Neuronal stem cell (in vitro differentiated cells): Measurements from ENCODE around the gene P2RY12.

ENCODE experiments used
- DNase-seq: peaks from one replicate; pipeline ENCODE4 v3.0.0-alpha.2; 2013; ENCODE audit warnings: low spot score
- H2AFZ ChIP-seq: one replicate; pipeline ENCODE4 v1.6.1; 2013; ENCODE audit warnings: mild to moderate bottlenecking, low read length, inconsistent platforms
- H2AK5ac ChIP-seq: 2 replicates; pipeline ENCODE4 v1.6.1; 2013; ENCODE audit warnings: low read depth, mild to moderate bottlenecking, inconsistent platforms, low read length, moderate library complexity, mixed read lengths
- H2BK120ac ChIP-seq: 2 replicates; pipeline ENCODE4 v1.6.1; 2013; ENCODE audit warnings: low read depth, mild to moderate bottlenecking, inconsistent platforms, low read length, moderate library complexity, mixed read lengths
- H2BK12ac ChIP-seq: one replicate; pipeline ENCODE4 v1.6.1; 2013; ENCODE audit warnings: low read length, inconsistent platforms
- H2BK15ac ChIP-seq: 2 replicates; pipeline ENCODE4 v1.6.1; 2013; ENCODE audit warnings: mild to moderate bottlenecking, low read length, inconsistent platforms, mixed read lengths
- H2BK5ac ChIP-seq: one replicate; pipeline ENCODE4 v1.6.1; 2013; ENCODE audit warnings: inconsistent platforms, mild to moderate bottlenecking, low read length, moderate library complexity
- H3K14ac ChIP-seq: one replicate; pipeline ENCODE4 v1.6.1; 2013; ENCODE audit warnings: low read length, inconsistent platforms
- H3K18ac ChIP-seq: 2 replicates; pipeline ENCODE4 v1.6.1; 2013; ENCODE audit warnings: low read length, inconsistent platforms
- H3K23ac ChIP-seq: 2 replicates; pipeline ENCODE4 v1.6.1; 2013; ENCODE audit warnings: low read depth, mild to moderate bottlenecking, mixed read lengths, low read length, inconsistent platforms; ENCODE audit not compliant: poor library complexity
- H3K27ac ChIP-seq: replicated peaks from 3 replicates; pipeline ENCODE4 v1.5.1; 2013; ENCODE audit warnings: low read length, inconsistent platforms
- H3K27me3 ChIP-seq, 3 experiments: 2 replicates each; pipeline ENCODE4 v1.6.1; 2013; ENCODE audit warnings: low read length in 3 of 3, mild to moderate bottlenecking in 2 of 3, inconsistent platforms in 1 of 3, low read depth in 1 of 3, mixed read lengths in 1 of 3, moderate library complexity in 1 of 3; ENCODE audit not compliant: control insufficient read depth in 3 of 3, insufficient read depth in 3 of 3
- H3K36me3 ChIP-seq, 2 donors: replicated peaks in 1 of 2; 2 replicates each; pipeline ENCODE4 v1.6.1; 2013; ENCODE audit warnings: low read length in 2 of 2; ENCODE audit not compliant: control insufficient read depth in 2 of 2, insufficient read depth in 2 of 2
- H3K4ac ChIP-seq: 2 replicates; pipeline ENCODE4 v1.6.1; 2013; ENCODE audit warnings: inconsistent platforms, mild to moderate bottlenecking, low read length, moderate library complexity
- H3K4me1 ChIP-seq, 2 donors: 1 replicate in 1 of 2; 2 replicates in 1 of 2; pipeline ENCODE4 v1.6.1; 2013; ENCODE audit warnings: low read length in 2 of 2, low read depth in 1 of 2; ENCODE audit not compliant: control insufficient read depth in 2 of 2, insufficient read depth in 1 of 2
- H3K4me2 ChIP-seq: one replicate; pipeline ENCODE4 v1.6.1; 2013; ENCODE audit warnings: mild to moderate bottlenecking, low read length, inconsistent platforms; ENCODE audit not compliant: insufficient read depth, poor library complexity, severe bottlenecking
- H3K4me3 ChIP-seq, 2 donors: 2 replicates each; pipeline ENCODE4 v1.5.1; 2013; ENCODE audit warnings: low read length in 2 of 2, mild to moderate bottlenecking in 2 of 2, inconsistent platforms in 1 of 2, moderate library complexity in 1 of 2
- H3K79me1 ChIP-seq: one replicate; pipeline ENCODE4 v1.6.1; 2013; ENCODE audit warnings: low read depth, mild to moderate bottlenecking, inconsistent platforms, low read length, moderate library complexity
- H3K9ac ChIP-seq: one replicate; pipeline ENCODE4 v1.6.1; 2013; ENCODE audit warnings: mild to moderate bottlenecking, low read depth, low read length, inconsistent platforms; ENCODE audit not compliant: poor library complexity
- H3K9me3 ChIP-seq, 2 donors: replicated peaks in 1 of 2; 2 replicates each; pipeline versions ENCODE3 to v1.6.1; 2013; ENCODE audit warnings: low read length in 2 of 2, mild to moderate bottlenecking in 2 of 2, inconsistent platforms in 1 of 2, low read depth in 1 of 2, mixed read lengths in 1 of 2, moderate library complexity in 1 of 2; ENCODE audit not compliant: control insufficient read depth in 2 of 2, insufficient read depth in 1 of 2
- H4K8ac ChIP-seq: one replicate; pipeline ENCODE4 v1.6.1; 2013; ENCODE audit warnings: low read depth, mild to moderate bottlenecking, inconsistent platforms, low read length, moderate library complexity
- H4K91ac ChIP-seq: one replicate; pipeline ENCODE4 v1.6.1; 2013; ENCODE audit warnings: low read length, low read depth, mild to moderate bottlenecking, inconsistent platforms; ENCODE audit not compliant: poor library complexity
- WGBS, 2 donors: extraction: QIAGEN DNeasy Blood & Tissue Kit; methylation state at CpG; one replicate each; pipeline ENCODE4 v1.1.7; 2013; ENCODE audit warnings: missing lambda C conversion rate in 2 of 2, mixed read lengths in 1 of 2; ENCODE audit not compliant: insufficient read length in 2 of 2, insufficient replicate concordance in 1 of 2; ENCODE audit errors: extremely low coverage in 2 of 2; 5-methylcytosine and 5-hydroxymethylcytosine counted together

Gene P2RY12

GRCh38 chr3:151428386-151428785 lies 43.8 kb upstream of the P2RY12 start:
- Histone ChIP-seq H2BK15ac (no peak overlapping the region), H3K4me1 (peaks cover 2% of the 10 kb centered on the region in 2 donors), H3K14ac (no peak overlapping the region), H3K9ac (no peak overlapping the region), H3K79me1 (no peaks in the 10 kb centered on the region), H3K9me3 (no peaks in the 10 kb centered on the region), H3K36me3 (peaks cover 0 to 6% of the 10 kb centered on the region in 2 donors), H2BK5ac (no peak overlapping the region), H2BK120ac (no peak overlapping the region), H3K4ac (no peak overlapping the region), H3K27me3 (no peaks in the 10 kb centered on the region), H2AK5ac (no peak overlapping the region), H2BK12ac (no peak overlapping the region), H3K4me3 (no peak overlapping the region), H4K91ac (no peak overlapping the region), H2AFZ (no peak overlapping the region), H3K18ac (no peak overlapping the region), H3K27ac (no peak overlapping the region), H3K23ac (no peak overlapping the region), H3K4me2 (no peak overlapping the region), H4K8ac (no peak overlapping the region)
- no CpG with 5 or more reads among the region's 2 CpGs for WGBS, 2 donors
- DNase-seq, result no peak

- Histone ChIP-seq H3K79me1 (no peaks in the 10 kb centered on the region), H3K23ac (no peak overlapping the region), H4K91ac (no peak overlapping the region), H2BK120ac (no peak overlapping the region), H3K9me3 (no peaks in the 10 kb centered on the region), H3K4ac (no peak overlapping the region), H3K9ac (no peak overlapping the region), H4K8ac (no peak overlapping the region), H3K4me2 (no peak overlapping the region), H3K4me3 (no peak overlapping the region), H3K27me3 (no peaks in the 10 kb centered on the region), H2BK12ac (no peak overlapping the region), H3K27ac (no peak overlapping the region), H3K14ac (no peak overlapping the region), H2AFZ (no peak overlapping the region), H2BK15ac (no peak overlapping the region), H3K4me1 (peaks cover 0 to 2% of the 10 kb centered on the region in 2 donors), H2AK5ac (no peak overlapping the region), H2BK5ac (no peak overlapping the region), H3K36me3 (peaks cover 0 to 7% of the 10 kb centered on the region in 2 donors), H3K18ac (no peak overlapping the region)
- DNase-seq, result no peak
Observed at GRCh38 chr3:151426341-151426657, 41.7 kb upstream of the P2RY12 start.

- no peak overlapping the region for H2BK12ac ChIP-seq
- H3K9me3 ChIP-seq, result no peaks in the 10 kb centered on the region
- H3K79me1 ChIP-seq, result no peaks in the 10 kb centered on the region
- no peak overlapping the region for H3K14ac ChIP-seq
- no peak overlapping the region for H3K4me3 ChIP-seq
- no peak overlapping the region for H3K18ac ChIP-seq
- H4K8ac ChIP-seq, result no peak overlapping the region
- H3K9ac ChIP-seq, result no peak overlapping the region
- no peak for DNase-seq
- no peak overlapping the region for H4K91ac ChIP-seq
- H2AK5ac ChIP-seq, result no peak overlapping the region
- H3K4me1 ChIP-seq, result peaks cover 0 to 2% of the 10 kb centered on the region in 2 donors
- no peak overlapping the region for H2AFZ ChIP-seq
- H2BK5ac ChIP-seq, result no peak overlapping the region
- no peak overlapping the region for H2BK15ac ChIP-seq
- H2BK120ac ChIP-seq, result no peak overlapping the region
- peaks cover 0 to 7% of the 10 kb centered on the region in 2 donors for H3K36me3 ChIP-seq
- H3K4ac ChIP-seq, result no peak overlapping the region
- H3K27me3 ChIP-seq, result no peaks in the 10 kb centered on the region
- no peak overlapping the region for H3K23ac ChIP-seq
- 100% methylated on average over 1 of the region's 4 CpGs; no CpG with 5 or more reads in 1 of the 2 donors for WGBS, 2 donors
- H3K4me2 ChIP-seq, result no peak overlapping the region
- H3K27ac ChIP-seq, result no peak overlapping the region
Observed at GRCh38 chr3:151425627-151426340, 41.2 kb upstream of the P2RY12 start.

GRCh38 chr3:151423091-151423490 lies 38.5 kb upstream of the P2RY12 start:
- H3K27me3 ChIP-seq, result no peaks in the 10 kb centered on the region
- H3K23ac ChIP-seq, result no peak overlapping the region
- peaks cover 0 to 2% of the 10 kb centered on the region in 2 donors for H3K4me1 ChIP-seq
- no peak overlapping the region for H2AFZ ChIP-seq
- no CpG with 5 or more reads among the region's 5 CpGs for WGBS, 2 donors
- peaks cover 0 to 3% of the 10 kb centered on the region in 2 donors for H3K36me3 ChIP-seq
- no peak overlapping the region for H4K91ac ChIP-seq
- H2BK12ac ChIP-seq, result no peak overlapping the region
- no peak for DNase-seq
- H3K9me3 ChIP-seq, result no peaks in the 10 kb centered on the region
- no peak overlapping the region for H3K4me2 ChIP-seq
- no peak overlapping the region for H3K27ac ChIP-seq
- no peak overlapping the region for H3K14ac ChIP-seq
- H4K8ac ChIP-seq, result no peak overlapping the region
- H2BK15ac ChIP-seq, result no peak overlapping the region
- no peak overlapping the region for H3K18ac ChIP-seq
- no peak overlapping the region for H3K4ac ChIP-seq
- no peak overlapping the region for H3K4me3 ChIP-seq
- H2BK120ac ChIP-seq, result no peak overlapping the region
- H3K9ac ChIP-seq, result no peak overlapping the region
- no peaks in the 10 kb centered on the region for H3K79me1 ChIP-seq
- H2BK5ac ChIP-seq, result no peak overlapping the region
- no peak overlapping the region for H2AK5ac ChIP-seq
